Posterior vena cava (tissue), 2 donors: ENCODE results near the gene TMEM117. TPM values are rescaled to one million over a fixed set of nuclear protein-coding genes. Genes with fewer than 3 reads are reported as not detected.
"Not testable (repeated sequence)": the region's sequence is repeated elsewhere in the genome, so short reads cannot be mapped to it uniquely, and the experiment has no call there.

ENCODE experiments used
- DNase-seq: peaks from one replicate; pipeline ENCODE4 v3.0.0-alpha.2; 2020; ENCODE audit warnings: low spot score
- intact Hi-C, 2 donors: fragments of 100-400 bp; cut with DNase I; formaldehyde crosslinking; loops; one replicate each; pipeline versions ENCODE4 v1.14.1 to v1.14.2; 2022 to 2023
- total RNA-seq, 2 donors: library from RNA; stranded (reverse); fragmentation: NEBNext Ultra II Directional; extraction: Animal tissue kit (Norgen Biotek cat#: 25700); gene quantifications; one replicate each; pipeline ENCODE4 v1.2.1, GENCODE V29; 2021
- donor health status: DM: yes; HTN: yes; CAD: no.
- donor health status: DM: yes; HTN: yes; CAD: no.

The TMEM117 gene
- total RNA-seq, 2 donors from 2014 or later = 10.0 to 11.4 TPM

- DNase-seq = no peak
- intact Hi-C loops = no loop called here
Measured at GRCh38 chr12:44227616-44228015, 391.7 kb downstream of the TMEM117 start.

- intact Hi-C loops = no loop called here
- DNase-seq = no peak
Measured at GRCh38 chr12:44229846-44230245, 394.0 kb downstream of the TMEM117 start.

- DNase-seq = no peak
- intact Hi-C loops = no loop called here
Measured at GRCh38 chr12:44235674-44236073, 399.8 kb downstream of the TMEM117 start.

- no peak for DNase-seq
- intact Hi-C loops = no loop called here
Measured at GRCh38 chr12:44240186-44240585, 404.3 kb downstream of the TMEM117 start.

GRCh38 chr12:44245932-44246331 is 410.1 kb downstream of the TMEM117 start:
- intact Hi-C loops = no loop called here
- DNase-seq = no peak

- no peak for DNase-seq
- intact Hi-C loops = no loop called here
Measured at GRCh38 chr12:44246482-44247105, 410.7 kb downstream of the TMEM117 start.

GRCh38 chr12:44247588-44247987 is 411.7 kb downstream of the TMEM117 start:
- intact Hi-C loops = no loop called here
- no peak for DNase-seq

GRCh38 chr12:44248436-44248835 is 412.6 kb downstream of the TMEM117 start:
- DNase-seq = no peak
- intact Hi-C loops = no loop called here

GRCh38 chr12:44250440-44250839 is 414.6 kb downstream of the TMEM117 start:
- DNase-seq, intact Hi-C loops: not testable (repeated sequence)

GRCh38 chr12:44253338-44253856 is 417.5 kb downstream of the TMEM117 start:
- DNase-seq = no peak
- intact Hi-C loops = no loop called here

- intact Hi-C loops = no loop called here
- DNase-seq = no peak
Measured at GRCh38 chr12:44258246-44258645, 422.4 kb downstream of the TMEM117 start.

- intact Hi-C loops = no loop called here
- no peak for DNase-seq
Measured at GRCh38 chr12:44259890-44260289, 424.0 kb downstream of the TMEM117 start.

GRCh38 chr12:44260581-44260980 is 424.7 kb downstream of the TMEM117 start:
- no peak for DNase-seq
- intact Hi-C loops = no loop called here

GRCh38 chr12:44285321-44285960 is 449.6 kb downstream of the TMEM117 start:
- intact Hi-C loops = no loop called here
- no peak for DNase-seq

- intact Hi-C loops = no loop called here
- no peak for DNase-seq
Measured at GRCh38 chr12:44286336-44286735, 450.5 kb downstream of the TMEM117 start.

- no peak for DNase-seq
- intact Hi-C loops = no loop called here
Measured at GRCh38 chr12:44286821-44287505, 451.1 kb downstream of the TMEM117 start.

- no peak for DNase-seq
- intact Hi-C loops = no loop called here
Measured at GRCh38 chr12:44287545-44287944, 451.7 kb downstream of the TMEM117 start.

GRCh38 chr12:44294649-44295048 is 458.8 kb downstream of the TMEM117 start:
- no peak for DNase-seq
- intact Hi-C loops = no loop called here

GRCh38 chr12:44295958-44296623 is 460.2 kb downstream of the TMEM117 start:
- DNase-seq = no peak
- intact Hi-C loops = no loop called here

- intact Hi-C loops = no loop called here
- no peak for DNase-seq
Measured at GRCh38 chr12:44296624-44297197, 460.8 kb downstream of the TMEM117 start.
